Hematopoietic multipotent progenitor cell treated with erythropoietin and hydrocortisone succinate and interleukin-3 and kit ligand, for 4 days (in vitro differentiated cells): ENCODE measurements around the gene ATF5.
A peak's percentile ranks its signal among the peaks of the same experiment; 100 is the strongest.
"Not testable (repeated sequence)": the region's sequence is repeated elsewhere in the genome, so short reads cannot be mapped to it uniquely, and the experiment has no call there.

Source experiments
- DNase-seq: peaks from one replicate; pipeline ENCODE4 v3.0.0-alpha.2; 2015

ATF5 gene

GRCh38 chr19:49923055-49924003, 5.7 kb upstream of the ATF5 start:
- no peak for DNase-seq

- DNase-seq, result no peak
These were observed 4.8 kb upstream of the ATF5 start for GRCh38 chr19:49924004-49924880.

- not testable (repeated sequence) for DNase-seq
These were observed 4.2 kb upstream of the ATF5 start for GRCh38 chr19:49924881-49925210.

- no peak for DNase-seq
These were observed 3.5 kb upstream of the ATF5 start for GRCh38 chr19:49925486-49925885.

- DNase-seq, result no peak
These were observed 2.5 kb upstream of the ATF5 start for GRCh38 chr19:49926515-49926914.

GRCh38 chr19:49927526-49928264, 1.3 kb upstream of the ATF5 start:
- no peak for DNase-seq

- DNase-seq, result peak; percentile 98
These were observed 842 bp downstream of the ATF5 start for GRCh38 chr19:49929611-49930482.

GRCh38 chr19:49930483-49931011, 1.5 kb downstream of the ATF5 start:
- peak; percentile 41 for DNase-seq

- no peak for DNase-seq
These were observed 2.5 kb downstream of the ATF5 start for GRCh38 chr19:49931293-49932040.

GRCh38 chr19:49932041-49932451, 3.0 kb downstream of the ATF5 start:
- no peak for DNase-seq

- DNase-seq, result peak; percentile 34
These were observed 3.7 kb downstream of the ATF5 start for GRCh38 chr19:49932731-49933131.

- no peak for DNase-seq
These were observed 4.6 kb downstream of the ATF5 start for GRCh38 chr19:49933643-49934042.

- no peak for DNase-seq
These were observed 7.5 kb downstream of the ATF5 start for GRCh38 chr19:49936549-49936948.

- DNase-seq, result peak; percentile 85
These were observed 8.9 kb downstream of the ATF5 start for GRCh38 chr19:49937750-49938381.

GRCh38 chr19:49938662-49939061, 9.7 kb downstream of the ATF5 start:
- DNase-seq, result no peak

- DNase-seq, result no peak
These were observed 10.9 kb downstream of the ATF5 start for GRCh38 chr19:49939721-49940481.

GRCh38 chr19:49940482-49940791, 11.4 kb downstream of the ATF5 start:
- no peak for DNase-seq

GRCh38 chr19:49944567-49944966, 15.6 kb downstream of the ATF5 start:
- not testable (repeated sequence) for DNase-seq

GRCh38 chr19:49946415-49946814, 17.4 kb downstream of the ATF5 start:
- no peak for DNase-seq
